Heart right ventricle (tissue), 16 donors: ENCODE results near the gene SLC12A8. TPM values are rescaled to one million over a fixed set of nuclear protein-coding genes. Genes with fewer than 3 reads are reported as not detected.
A peak's percentile ranks its signal among the peaks of the same experiment; 100 is the strongest.
"Not testable (repeated sequence)": the region's sequence is repeated elsewhere in the genome, so short reads cannot be mapped to it uniquely, and the experiment has no call there.

Experiments used
- ATAC-seq, 8 donors: fragments of 200-7000 bp; cut with Tn5 transposase; one replicate each; pipeline ENCODE4 v1.9.1; 2020; ENCODE audit warnings: mild to moderate bottlenecking in 8 of 8, moderate library complexity in 8 of 8, moderate number of reproducible peaks in 1 of 8
- DNase-seq, 2 donors: peaks; one replicate each; pipeline ENCODE4 v3.0.0-alpha.2; 2020
- H3K27ac ChIP-seq, 10 donors: fragments of 200-600 bp; sonication (generic) in 2 of 10; one replicate each; pipeline versions ENCODE4 v1.5.0 to v1.8.0; 2020 to 2022; ENCODE audit warnings: mild to moderate bottlenecking in 3 of 10
- H3K27me3 ChIP-seq, 7 donors: fragments of 200-600 bp; one replicate each; pipeline ENCODE4 v1.8.0; 2021 to 2022; ENCODE audit warnings: mild to moderate bottlenecking in 2 of 7
- H3K36me3 ChIP-seq, 9 donors: fragments of 200-600 bp; sonication (generic) in 1 of 9; one replicate each; pipeline versions ENCODE4 v1.5.0 to v1.8.0; 2020 to 2022; ENCODE audit warnings: mild to moderate bottlenecking in 2 of 9
- H3K4me1 ChIP-seq, 9 donors: fragments of 200-600 bp; sonication (generic) in 1 of 9; one replicate each; pipeline versions ENCODE4 v1.5.0 to v1.8.0; 2020 to 2022; ENCODE audit warnings: mild to moderate bottlenecking in 4 of 9
- H3K4me3 ChIP-seq, 10 donors: fragments of 200-600 bp; sonication (generic) in 2 of 10; one replicate each; pipeline versions ENCODE4 v1.5.0 to v1.8.0; 2020 to 2022; ENCODE audit warnings: mild to moderate bottlenecking in 7 of 10, moderate library complexity in 2 of 10
- H3K9me3 ChIP-seq, 11 donors: fragments of 200-600 bp in 10 of 11; sonication (generic) in 2 of 11; one replicate each; pipeline versions ENCODE4 v1.5.0 to v1.8.0; 2013 to 2022; ENCODE audit warnings: mild to moderate bottlenecking in 2 of 11, control low read depth in 1 of 11, moderate library complexity in 1 of 11
- WGBS, 2 donors: extraction: QIAGEN DNeasy Blood & Tissue Kit; methylation state at CpG; one replicate each; pipeline ENCODE4 v1.1.7; 2013; ENCODE audit warnings: inconsistent platforms in 1 of 2; 5-methylcytosine and 5-hydroxymethylcytosine counted together
- intact Hi-C, 10 donors: fragments of 100-400 bp; cut with DNase I; formaldehyde crosslinking; loops; one replicate each; pipeline versions ENCODE4 v1.11.1 to v1.14.2; 2022
- polyA plus RNA-seq, 2 donors: library from polyadenylated mRNA; stranded (reverse); fragments of 200-250 nt; gene quantifications; one replicate each; pipeline ENCODE4 v1.2.3, GENCODE V29; 2013
- total RNA-seq, 10 donors: library from RNA; stranded (reverse); fragmentation: NEBNext Ultra II Directional in 3 of 10; extraction: Animal tissue kit (Norgen Biotek cat#: 25700) in 3 of 10; gene quantifications; one replicate each; pipeline versions ENCODE4 v1.2.1 to v1.2.4, GENCODE V29; 2021 to 2023
- TF ChIP-seq, protein P1 (sequence below), 9 donors: fragments of 200-600 bp; sonication (generic) in 2 of 9; IDR thresholded peaks; one replicate each; pipeline versions ENCODE4 v1.5.0 to v1.8.0; 2021 to 2022; ENCODE audit warnings: antibody characterized with exemption in 9 of 9, mild to moderate bottlenecking in 5 of 9, moderate library complexity in 1 of 9
- donor health status: Arrhythmogenic right ventricular cardiomyopathy.
- donor health status: ischemic (EF 13 %, LVEDD 7.1; RV severe dilation, severe dysfunction).
- donor health status: healthy with polysubstance abuse.
- donor health status: DM: no; HTN: yes; CAD: no.
- donor health status: DM: no; HTN: no; CAD: no.
- donor health status: ischemic (EF 25% LVEDD 6.9; RV normal size, moderate dysfunction).
- donor health status: ischemic (EF 25% LVEDD 5.7; RV mildly dilated, moderate dysfunction).
- donor health status: healthy.
- donor health status: DM: yes; HTN: yes; CAD: no.
- donor health status: Ischemic cardiomyopathy.
- donor health status: ischemic (EF 35%, LVEDD 5.7; RV mildly dilated, moderate dysfunction).
- donor health status: nonischemic (EF 11% LVEDD 7.7; RV severe dilation, severe dysfunction).
- donor health status: DM: yes; HTN: yes; CAD: no.
- donor health status: PGD.
- donor health status: ischemic (EF 29% LVEDD 5.4; RV normal size, mild dysfunction).
- donor health status: nonischemic (EF 23%, LVEDD 6.1; RV moderate dilation, normal function).

Gene SLC12A8
- total and polyA plus RNA-seq, 12 donors, result 0.09 to 0.88 (median 0.40) TPM; not detected in 1

DNA sequence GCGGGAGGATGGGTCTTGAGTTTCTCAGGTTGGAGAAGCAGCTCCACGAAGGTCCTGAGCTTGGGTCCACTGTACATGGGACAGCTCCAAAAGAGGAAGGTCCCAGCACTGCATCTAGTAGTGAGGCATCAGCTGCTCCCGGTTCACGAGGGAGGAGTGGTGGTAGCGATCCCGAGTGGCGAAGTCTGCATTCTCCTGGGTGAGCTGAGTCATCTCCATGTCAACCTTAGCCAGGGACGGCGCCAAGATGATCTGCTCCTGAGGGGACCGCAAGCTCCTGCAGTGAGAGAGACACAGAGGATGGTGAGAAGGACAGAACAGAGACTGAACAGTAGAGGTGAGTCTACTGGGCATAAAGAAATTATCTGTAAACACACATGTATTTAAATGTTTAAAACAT is 128.8 kb downstream of the SLC12A8 start:
- Histone ChIP-seq H3K27me3 (no peaks in the 10 kb centered on the region), H3K36me3 (no peaks in the 10 kb centered on the region), H3K4me1 (peaks cover 0 to 12% (median 4%) of the 10 kb centered on the region in 9 donors), H3K9me3 (no peaks in the 10 kb centered on the region), H3K4me3 (no peak overlapping the region), H3K27ac (no peak overlapping the region)
- no peak for ATAC-seq
- WGBS, 2 donors, result 76 to 78% methylated on average over 10 of the region's 10 CpGs
- DNase-seq, result no peak
- TF ChIP-seq, protein P1, sequence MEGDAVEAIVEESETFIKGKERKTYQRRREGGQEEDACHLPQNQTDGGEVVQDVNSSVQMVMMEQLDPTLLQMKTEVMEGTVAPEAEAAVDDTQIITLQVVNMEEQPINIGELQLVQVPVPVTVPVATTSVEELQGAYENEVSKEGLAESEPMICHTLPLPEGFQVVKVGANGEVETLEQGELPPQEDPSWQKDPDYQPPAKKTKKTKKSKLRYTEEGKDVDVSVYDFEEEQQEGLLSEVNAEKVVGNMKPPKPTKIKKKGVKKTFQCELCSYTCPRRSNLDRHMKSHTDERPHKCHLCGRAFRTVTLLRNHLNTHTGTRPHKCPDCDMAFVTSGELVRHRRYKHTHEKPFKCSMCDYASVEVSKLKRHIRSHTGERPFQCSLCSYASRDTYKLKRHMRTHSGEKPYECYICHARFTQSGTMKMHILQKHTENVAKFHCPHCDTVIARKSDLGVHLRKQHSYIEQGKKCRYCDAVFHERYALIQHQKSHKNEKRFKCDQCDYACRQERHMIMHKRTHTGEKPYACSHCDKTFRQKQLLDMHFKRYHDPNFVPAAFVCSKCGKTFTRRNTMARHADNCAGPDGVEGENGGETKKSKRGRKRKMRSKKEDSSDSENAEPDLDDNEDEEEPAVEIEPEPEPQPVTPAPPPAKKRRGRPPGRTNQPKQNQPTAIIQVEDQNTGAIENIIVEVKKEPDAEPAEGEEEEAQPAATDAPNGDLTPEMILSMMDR (IDR thresholded peaks at IDR 0.05), result no peak
- intact Hi-C loops, result no loop called here

GRCh38 chr3:125082339-125082738 is 130.2 kb downstream of the SLC12A8 start:
- intact Hi-C loops, H3K4me1 ChIP-seq, ATAC-seq, H3K9me3 ChIP-seq, H3K36me3 ChIP-seq, H3K27ac ChIP-seq, DNase-seq, H3K27me3 ChIP-seq, H3K4me3 ChIP-seq: not testable (repeated sequence)
- 73 to 79% methylated on average over 4 of the region's 4 CpGs for WGBS, 2 donors

- Histone ChIP-seq H3K36me3 (no peaks in the 10 kb centered on the region), H3K9me3 (no peaks in the 10 kb centered on the region), H3K27ac (no peak overlapping the region), H3K4me3 (no peak overlapping the region), H3K4me1 (peaks cover 0 to 6% (median 0%) of the 10 kb centered on the region in 9 donors), H3K27me3 (no peaks in the 10 kb centered on the region)
- ATAC-seq, result no peak
- 98 to 100% methylated on average over 1 of the region's 1 CpG for WGBS, 2 donors
- TF ChIP-seq, protein P1 (IDR thresholded peaks at IDR 0.05), result no peak
- no peak for DNase-seq
- intact Hi-C loops, result no loop called here
Observed at GRCh38 chr3:125080077-125080476, 132.5 kb downstream of the SLC12A8 start.

- Histone ChIP-seq H3K27ac (no peak overlapping the region), H3K36me3 (no peaks in the 10 kb centered on the region), H3K4me3 (no peak overlapping the region), H3K9me3 (no peaks in the 10 kb centered on the region), H3K27me3 (no peaks in the 10 kb centered on the region), H3K4me1 (peaks cover 0 to 6% (median 0%) of the 10 kb centered on the region in 9 donors)
- TF ChIP-seq, protein P1 (IDR thresholded peaks at IDR 0.05), result no peak
- ATAC-seq (no peak), DNase-seq (no peak)
- intact Hi-C loops, result no loop called here
- 55 to 67% methylated on average over 1 of the region's 1 CpG for WGBS, 2 donors
Observed at GRCh38 chr3:125079675-125080045, 132.9 kb downstream of the SLC12A8 start.

DNA sequence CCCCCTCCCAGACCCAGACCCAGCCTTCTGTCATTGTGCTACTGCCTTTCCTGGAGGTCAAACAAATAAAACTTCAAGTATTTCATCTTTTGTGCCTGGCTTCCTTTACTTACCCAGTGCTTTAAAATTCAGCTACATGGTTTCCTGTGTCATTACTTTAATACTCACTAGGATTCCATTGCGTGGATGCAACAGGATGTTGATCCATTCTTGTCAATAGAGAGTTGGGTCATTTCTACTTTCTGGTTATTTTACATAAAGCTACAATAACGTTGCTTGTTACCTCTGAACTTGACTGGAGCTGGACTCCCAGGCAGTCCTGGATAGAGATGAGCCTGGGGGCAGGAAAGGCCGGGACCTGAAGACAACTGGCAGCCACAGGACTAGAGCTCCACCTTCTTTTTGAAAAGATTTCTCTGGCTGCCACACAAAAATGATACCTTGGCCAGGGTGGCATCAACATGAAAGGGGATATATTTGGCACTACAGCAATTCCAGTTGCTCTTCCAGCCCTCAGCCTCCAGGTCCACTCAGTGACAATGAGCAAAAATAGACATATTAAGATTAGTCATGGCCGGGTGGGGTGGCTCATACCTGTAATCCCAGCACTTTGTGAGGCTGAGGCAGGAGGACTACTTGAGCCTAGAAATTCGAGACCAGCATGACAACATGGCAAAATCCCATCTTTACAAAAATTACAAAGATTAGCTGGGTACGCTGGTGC is 133.4 kb downstream of the SLC12A8 start:
- ATAC-seq, result peak in 1 of 8 donors; percentile 58
- H3K9me3 ChIP-seq, result no peaks in the 10 kb centered on the region
- H3K4me3 ChIP-seq, result no peak overlapping the region
- H3K4me1 ChIP-seq, result peaks cover 0 to 6% (median 0%) of the 10 kb centered on the region in 9 donors
- no peak overlapping the region for H3K27ac ChIP-seq
- TF ChIP-seq, protein P1 (IDR thresholded peaks at IDR 0.05), result no peak
- no peaks in the 10 kb centered on the region for H3K27me3 ChIP-seq
- no peak for DNase-seq
- intact Hi-C loops, result no loop called here
- 73 to 81% methylated on average over 6 of the region's 6 CpGs for WGBS, 2 donors
- no peaks in the 10 kb centered on the region for H3K36me3 ChIP-seq
